Osteoblast (primary cell): ENCODE measurements around the gene TFRC. TPM values are rescaled to one million over a fixed set of nuclear protein-coding genes. Genes with fewer than 3 reads are reported as not detected.

ENCODE experiments used
- DNase-seq: peaks from one replicate; pipeline ENCODE4 v3.0.0; 2011; ENCODE audit warnings: low spot score, mixed read lengths; ENCODE audit not compliant: insufficient read length; ENCODE audit errors: missing footprints
- H2AFZ ChIP-seq: 2 replicates; pipeline ENCODE4 v1.6.0; 2011; ENCODE audit warnings: mild to moderate bottlenecking, low read length
- H3K27ac ChIP-seq: 2 replicates; pipeline ENCODE4 v1.5.1; 2011; ENCODE audit warnings: mild to moderate bottlenecking, low read depth, low read length, moderate library complexity
- H3K27me3 ChIP-seq: 2 replicates; pipeline ENCODE4 v1.6.0; 2012; ENCODE audit warnings: mild to moderate bottlenecking, control low read depth, inconsistent platforms, low read length, moderate library complexity; ENCODE audit not compliant: insufficient read depth
- H3K36me3 ChIP-seq: 2 replicates; pipeline ENCODE4 v1.5.1; 2011; ENCODE audit warnings: mild to moderate bottlenecking, low read length, control low read depth, moderate library complexity; ENCODE audit not compliant: insufficient read depth
- H3K4me1 ChIP-seq: 2 replicates; pipeline ENCODE4 v1.5.1; 2011; ENCODE audit warnings: mild to moderate bottlenecking, low read length, control low read depth, moderate library complexity; ENCODE audit not compliant: insufficient read depth
- H3K4me2 ChIP-seq: 2 replicates; pipeline ENCODE4 v1.6.0; 2011; ENCODE audit warnings: mild to moderate bottlenecking, low read length; ENCODE audit not compliant: insufficient read depth
- H3K4me3 ChIP-seq: fragments of 200-600 bp; sonication (generic); 3 replicates; pipeline ENCODE4 v1.5.1; 2012; ENCODE audit warnings: mild to moderate bottlenecking, low read length, inconsistent platforms; ENCODE audit not compliant: insufficient read depth
- H3K79me2 ChIP-seq: 2 replicates; pipeline ENCODE4 v1.6.0; 2012; ENCODE audit warnings: mild to moderate bottlenecking, low read length, control low read depth, inconsistent platforms; ENCODE audit not compliant: insufficient read depth
- H3K9me3 ChIP-seq: 2 replicates; pipeline ENCODE4 v1.5.1; 2011; ENCODE audit warnings: low read depth, low read length, control low read depth
- H4K20me1 ChIP-seq: 2 replicates; pipeline ENCODE4 v1.6.0; 2012; ENCODE audit warnings: mild to moderate bottlenecking, low read length, control low read depth; ENCODE audit not compliant: insufficient read depth
- CTCF ChIP-seq: IDR thresholded peaks from 2 replicates; pipeline ENCODE4 v1.5.1; 2011; ENCODE audit warnings: mild to moderate bottlenecking, low read depth, low read length, moderate library complexity; ENCODE audit errors: extremely low read depth
- total RNA-seq: library from RNA; depleted of rRNA; stranded (reverse); fragments of >200 nt; gene quantifications from 2 replicates; pipeline ENCODE4 v1.2.3, GENCODE V29; 2012

TFRC gene
- total RNA-seq, 1 donor, result 139 TPM

GRCh38 chr3:196096382-196096953, 14.6 kb upstream of the TFRC start:
- Histone ChIP-seq H3K9me3 (no peaks in the 10 kb centered on the region), H3K36me3 (no peaks in the 10 kb centered on the region), H3K27me3 (peaks cover 13% of the 10 kb centered on the region), H3K4me3 (no peak overlapping the region), H4K20me1 (no peaks in the 10 kb centered on the region), H3K27ac (no peak overlapping the region), H3K4me1 (no peaks in the 10 kb centered on the region), H3K4me2 (peak overlapping the region; percentile 9), H2AFZ (peak overlapping the region; percentile 15), H3K79me2 (no peaks in the 10 kb centered on the region)
- DNase-seq, result no peak
- no peak for TF ChIP-seq CTCF

GRCh38 chr3:196093317-196094111, 11.6 kb upstream of the TFRC start:
- no peak for TF ChIP-seq CTCF
- no peak overlapping the region for H3K27ac ChIP-seq
- H2AFZ ChIP-seq, result no peak overlapping the region
- no peaks in the 10 kb centered on the region for H3K36me3 ChIP-seq
- no peaks in the 10 kb centered on the region for H4K20me1 ChIP-seq
- no peaks in the 10 kb centered on the region for H3K79me2 ChIP-seq
- DNase-seq, result no peak
- H3K27me3 ChIP-seq, result peaks cover 8% of the 10 kb centered on the region
- no peak overlapping the region for H3K4me2 ChIP-seq
- no peaks in the 10 kb centered on the region for H3K4me1 ChIP-seq
- no peaks in the 10 kb centered on the region for H3K9me3 ChIP-seq
- H3K4me3 ChIP-seq, result no peak overlapping the region

- TF ChIP-seq CTCF, result no peak
- no peak overlapping the region for H3K4me3 ChIP-seq
- no peaks in the 10 kb centered on the region for H3K79me2 ChIP-seq
- no peaks in the 10 kb centered on the region for H3K36me3 ChIP-seq
- H4K20me1 ChIP-seq, result no peaks in the 10 kb centered on the region
- no peaks in the 10 kb centered on the region for H3K9me3 ChIP-seq
- H2AFZ ChIP-seq, result no peak overlapping the region
- H3K4me1 ChIP-seq, result no peaks in the 10 kb centered on the region
- DNase-seq, result no peak
- no peak overlapping the region for H3K27ac ChIP-seq
- H3K4me2 ChIP-seq, result no peak overlapping the region
- no peaks in the 10 kb centered on the region for H3K27me3 ChIP-seq
Measured at GRCh38 chr3:196087906-196088305, 6.0 kb upstream of the TFRC start.

GRCh38 chr3:196082619-196082971, 705 bp upstream of the TFRC start:
- H3K27ac ChIP-seq, result no peak overlapping the region
- peak overlapping the region; percentile 96 for H2AFZ ChIP-seq
- H3K9me3 ChIP-seq, result no peaks in the 10 kb centered on the region
- H3K79me2 ChIP-seq, result peaks cover 40% of the 10 kb centered on the region
- H3K36me3 ChIP-seq, result no peaks in the 10 kb centered on the region
- peaks cover 20% of the 10 kb centered on the region for H4K20me1 ChIP-seq
- DNase-seq, result peak; percentile 64
- peak overlapping the region; percentile 90 for H3K4me3 ChIP-seq
- H3K27me3 ChIP-seq, result no peaks in the 10 kb centered on the region
- no peak for TF ChIP-seq CTCF
- peaks cover 11% of the 10 kb centered on the region for H3K4me1 ChIP-seq
- peak overlapping the region; percentile 77 for H3K4me2 ChIP-seq
